IPS-18a (cell line): ENCODE measurements around the gene CAST.

Experiments used
- H3K27ac ChIP-seq: one replicate; pipeline ENCODE4 v1.5.1; 2013; ENCODE audit warnings: low read length
- H3K27me3 ChIP-seq: one replicate; pipeline ENCODE4 v1.6.1; 2013; ENCODE audit warnings: mild to moderate bottlenecking, low read length; ENCODE audit not compliant: control insufficient read depth, insufficient read depth
- H3K36me3 ChIP-seq: one replicate; pipeline ENCODE4 v1.6.1; 2013; ENCODE audit warnings: low read depth, low read length; ENCODE audit not compliant: control insufficient read depth
- H3K4me1 ChIP-seq: one replicate; pipeline ENCODE4 v1.6.1; 2013; ENCODE audit warnings: low read depth, low read length; ENCODE audit not compliant: control insufficient read depth
- H3K4me3 ChIP-seq: one replicate; pipeline ENCODE4 v1.5.1; 2013; ENCODE audit warnings: low read length
- H3K9ac ChIP-seq: one replicate; pipeline ENCODE4 v1.6.1; 2013; ENCODE audit warnings: mild to moderate bottlenecking, low read length, moderate library complexity
- H3K9me3 ChIP-seq: one replicate; pipeline ENCODE4 v1.6.1; 2013; ENCODE audit warnings: low read depth, low read length; ENCODE audit not compliant: control insufficient read depth

Gene CAST

DNA sequence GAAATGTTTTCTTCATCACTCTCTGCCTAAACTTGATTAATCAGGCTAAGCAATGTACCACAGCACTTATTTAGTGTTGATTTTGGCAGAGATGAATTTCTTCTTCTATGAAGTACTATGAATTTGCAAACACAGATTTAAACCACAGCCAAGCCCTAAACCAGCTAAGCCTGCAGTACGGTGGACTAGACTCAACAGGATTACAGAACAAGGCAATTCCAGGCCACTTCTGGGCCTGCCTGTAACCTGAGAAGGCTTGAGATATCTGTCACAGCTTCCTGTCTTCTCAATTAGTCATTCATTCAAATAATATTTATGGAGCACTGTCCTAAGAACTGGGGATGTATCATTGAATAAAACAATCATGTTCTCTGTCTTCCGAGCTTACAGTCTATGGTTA is 32.4 kb upstream of the CAST start:
- H3K36me3 ChIP-seq = no peaks in the 10 kb centered on the region
- H3K9me3 ChIP-seq = no peaks in the 10 kb centered on the region
- no peak overlapping the region for H3K27ac ChIP-seq
- no peaks in the 10 kb centered on the region for H3K27me3 ChIP-seq
- no peaks in the 10 kb centered on the region for H3K4me1 ChIP-seq
- no peak overlapping the region for H3K9ac ChIP-seq
- H3K4me3 ChIP-seq = no peak overlapping the region

DNA sequence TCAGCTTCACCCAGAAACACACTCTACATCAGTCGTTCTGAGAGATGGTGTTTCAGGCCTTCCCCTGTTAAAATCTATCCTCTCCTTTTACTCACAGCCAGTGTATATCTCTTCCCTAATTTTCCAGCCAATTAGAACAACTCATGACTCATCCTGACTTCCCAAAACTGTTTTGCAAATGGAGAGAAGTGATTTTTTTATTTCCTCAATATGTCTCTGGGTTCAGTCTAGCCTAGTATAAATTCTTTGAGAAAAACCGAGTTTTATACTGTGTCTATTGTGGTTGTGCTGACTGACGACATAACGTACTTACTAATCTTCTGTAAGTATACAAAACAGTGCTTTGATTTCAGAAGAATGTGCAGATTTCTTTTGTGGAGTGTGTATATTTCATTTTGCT is 28.4 kb upstream of the CAST start:
- Histone ChIP-seq H3K9me3 (no peaks in the 10 kb centered on the region), H3K4me3 (no peak overlapping the region), H3K36me3 (no peaks in the 10 kb centered on the region), H3K27me3 (no peaks in the 10 kb centered on the region), H3K9ac (no peak overlapping the region), H3K27ac (no peak overlapping the region), H3K4me1 (no peaks in the 10 kb centered on the region)

- H3K4me1 ChIP-seq = no peaks in the 10 kb centered on the region
- H3K9ac ChIP-seq = no peak overlapping the region
- no peak overlapping the region for H3K27ac ChIP-seq
- no peaks in the 10 kb centered on the region for H3K27me3 ChIP-seq
- no peaks in the 10 kb centered on the region for H3K9me3 ChIP-seq
- H3K36me3 ChIP-seq = no peaks in the 10 kb centered on the region
- no peak overlapping the region for H3K4me3 ChIP-seq
These were observed 27.3 kb upstream of the CAST start for GRCh38 chr5:96634881-96635280.

DNA sequence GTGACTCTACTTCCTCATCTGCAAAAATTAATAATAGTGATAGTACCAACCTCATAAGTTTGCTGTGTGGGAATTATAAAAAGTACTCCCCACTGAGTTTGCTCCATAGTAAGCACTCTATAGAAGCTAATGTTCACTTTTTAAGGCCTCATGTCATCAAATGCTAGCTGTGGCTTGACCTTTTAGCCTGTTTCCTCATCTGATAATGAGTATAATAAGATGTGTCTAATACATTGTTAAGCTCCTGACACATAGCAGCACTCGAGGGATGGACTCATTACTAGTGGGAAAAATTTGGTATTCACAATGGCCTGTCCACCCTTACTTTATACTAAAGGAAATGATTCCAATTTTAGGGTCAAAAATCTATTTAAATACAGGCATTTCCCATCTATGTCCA is 26.1 kb upstream of the CAST start:
- H3K9ac ChIP-seq = no peak overlapping the region
- no peaks in the 10 kb centered on the region for H3K36me3 ChIP-seq
- no peak overlapping the region for H3K4me3 ChIP-seq
- H3K27ac ChIP-seq = no peak overlapping the region
- no peaks in the 10 kb centered on the region for H3K27me3 ChIP-seq
- H3K9me3 ChIP-seq = no peaks in the 10 kb centered on the region
- no peaks in the 10 kb centered on the region for H3K4me1 ChIP-seq

DNA sequence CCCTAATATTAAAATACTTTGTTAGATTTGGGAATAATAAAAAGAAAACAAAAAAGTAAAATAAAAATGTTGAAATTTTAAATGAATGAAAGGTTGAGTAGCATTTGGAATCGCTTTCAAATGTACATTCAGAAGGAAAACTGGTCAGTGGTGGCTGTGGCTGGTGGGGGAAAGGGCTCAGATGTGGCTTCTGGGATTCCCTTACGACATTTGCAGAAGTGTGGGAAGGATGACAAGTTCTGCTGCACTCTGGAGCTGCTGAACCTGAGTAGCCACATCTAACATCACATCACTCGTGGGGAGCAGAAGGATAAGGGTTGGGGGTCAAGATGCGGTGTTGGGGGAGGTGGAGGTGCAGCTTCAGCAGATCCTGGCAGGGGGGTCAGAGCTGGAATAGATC is 25.6 kb upstream of the CAST start:
- no peak overlapping the region for H3K27ac ChIP-seq
- H3K9me3 ChIP-seq = no peaks in the 10 kb centered on the region
- H3K36me3 ChIP-seq = no peaks in the 10 kb centered on the region
- H3K4me1 ChIP-seq = no peaks in the 10 kb centered on the region
- H3K27me3 ChIP-seq = no peaks in the 10 kb centered on the region
- H3K9ac ChIP-seq = no peak overlapping the region
- H3K4me3 ChIP-seq = no peak overlapping the region

DNA sequence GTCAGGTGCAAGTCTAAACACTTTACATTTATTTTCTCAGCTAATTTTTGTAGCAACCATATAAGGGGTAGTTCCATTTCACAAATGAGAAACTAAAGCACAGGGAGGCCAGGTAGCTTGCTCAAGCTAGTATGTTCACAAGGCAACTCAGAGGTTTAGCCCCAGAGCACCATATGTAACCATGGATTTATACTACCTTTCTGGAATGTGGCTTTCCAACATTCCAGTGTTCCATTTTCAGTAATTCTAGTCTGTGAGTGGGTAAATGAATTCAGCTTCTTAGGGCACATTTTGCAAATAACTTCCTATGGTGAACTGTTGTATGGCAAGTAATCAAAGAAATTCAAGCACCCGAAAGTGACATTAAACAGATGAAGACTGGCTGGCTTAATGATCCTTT is 25.0 kb upstream of the CAST start:
- H3K4me3 ChIP-seq = no peak overlapping the region
- no peaks in the 10 kb centered on the region for H3K9me3 ChIP-seq
- H3K36me3 ChIP-seq = no peaks in the 10 kb centered on the region
- H3K27ac ChIP-seq = no peak overlapping the region
- H3K4me1 ChIP-seq = no peaks in the 10 kb centered on the region
- no peak overlapping the region for H3K9ac ChIP-seq
- H3K27me3 ChIP-seq = no peaks in the 10 kb centered on the region

DNA sequence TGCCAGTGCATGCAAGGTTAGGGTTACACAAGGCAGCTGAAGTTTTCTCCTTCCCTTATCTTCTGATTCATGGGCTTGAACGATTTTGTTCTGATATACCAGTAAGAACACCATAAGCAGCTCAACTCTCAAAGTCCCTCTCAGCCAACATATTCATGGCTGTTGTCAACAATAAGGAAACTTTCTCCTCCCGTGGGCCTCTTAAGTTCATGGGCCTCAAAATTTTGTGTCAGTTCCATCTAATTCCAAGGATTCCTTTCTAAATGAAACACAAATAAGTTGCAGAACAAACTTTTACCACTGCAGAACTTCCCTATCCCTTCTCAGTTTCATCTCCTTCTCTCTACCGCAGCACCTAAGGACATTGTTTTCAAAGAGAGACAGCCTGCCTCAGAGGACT is 23.6 kb upstream of the CAST start:
- Histone ChIP-seq H3K36me3 (no peaks in the 10 kb centered on the region), H3K4me3 (no peak overlapping the region), H3K4me1 (no peaks in the 10 kb centered on the region)

DNA sequence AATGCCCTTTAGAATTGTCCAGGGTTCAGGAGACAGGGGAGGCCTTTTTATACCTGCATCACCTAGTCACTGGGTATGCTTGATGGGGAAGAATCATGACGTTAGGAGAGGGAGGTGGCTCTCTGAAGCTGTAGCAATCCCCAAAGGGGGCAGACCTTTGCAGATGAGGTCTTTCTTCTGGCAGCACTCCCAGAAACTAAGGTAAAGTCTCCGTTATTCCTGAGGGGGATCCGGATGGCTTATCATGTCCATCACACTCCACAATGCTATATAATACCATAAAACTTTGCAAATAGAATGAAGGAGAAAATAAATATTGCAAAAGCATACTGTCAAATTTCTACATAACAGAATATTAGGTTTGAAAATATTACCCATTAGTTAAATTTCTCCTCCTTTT is 21.5 kb upstream of the CAST start:
- Histone ChIP-seq H3K9me3 (no peaks in the 10 kb centered on the region), H3K27me3 (no peaks in the 10 kb centered on the region), H3K9ac (no peak overlapping the region), H3K4me1 (no peaks in the 10 kb centered on the region), H3K27ac (no peak overlapping the region), H3K36me3 (no peaks in the 10 kb centered on the region), H3K4me3 (no peak overlapping the region)

More for the DNA sequence above, 23.6 kb upstream of the CAST start:
- Histone ChIP-seq H3K9ac (no peak overlapping the region), H3K9me3 (no peaks in the 10 kb centered on the region), H3K27me3 (no peaks in the 10 kb centered on the region), H3K27ac (no peak overlapping the region)

DNA sequence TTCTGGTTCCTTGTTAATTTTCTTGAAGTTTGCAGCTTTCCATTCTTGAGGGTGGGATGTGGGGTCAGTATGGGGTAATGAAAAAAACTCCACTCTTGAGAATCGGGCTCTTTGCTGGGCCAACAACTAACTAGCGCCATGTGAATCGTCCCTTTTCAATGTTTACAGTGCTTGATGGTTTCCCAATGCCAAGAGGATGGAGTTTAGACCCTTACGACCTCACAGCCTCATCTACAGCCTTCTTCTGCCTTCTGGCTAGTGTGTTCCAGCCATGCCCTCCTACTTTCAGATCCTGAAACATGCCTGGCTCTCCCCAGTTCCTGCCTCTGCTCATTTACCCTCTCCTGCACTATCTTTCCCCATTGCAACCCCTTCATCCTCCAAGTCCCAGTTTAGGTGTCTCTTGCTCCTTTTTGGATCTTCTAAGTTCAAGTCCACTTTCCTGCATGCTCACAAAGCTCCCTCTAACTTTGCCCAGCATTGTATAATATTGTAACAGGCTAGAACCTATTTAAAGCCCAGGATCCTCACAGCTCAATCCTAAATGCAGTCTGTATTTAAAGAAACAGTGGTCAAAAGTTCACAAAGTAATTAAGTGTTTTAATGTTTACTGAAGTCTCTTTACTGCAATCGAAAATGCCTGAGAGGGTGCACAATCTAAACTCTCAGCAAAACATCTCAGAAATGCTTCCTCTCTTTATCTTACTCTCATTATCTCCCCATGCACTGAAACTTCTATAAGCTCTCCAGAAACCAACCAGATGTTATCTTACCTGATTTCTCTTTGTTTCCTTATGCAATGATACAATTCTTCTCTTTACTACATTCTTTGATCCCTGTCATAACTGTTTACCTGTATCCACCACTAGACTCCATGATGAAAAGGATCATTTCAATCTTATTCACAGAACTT is 20.6 kb upstream of the CAST start:
- H3K4me1 ChIP-seq = no peaks in the 10 kb centered on the region
- H3K27me3 ChIP-seq = no peaks in the 10 kb centered on the region
- H3K36me3 ChIP-seq = no peaks in the 10 kb centered on the region
- no peak overlapping the region for H3K4me3 ChIP-seq
- no peak overlapping the region for H3K27ac ChIP-seq
- no peak overlapping the region for H3K9ac ChIP-seq
- no peaks in the 10 kb centered on the region for H3K9me3 ChIP-seq

GRCh38 chr5:96642281-96642640 is 19.9 kb upstream of the CAST start:
- no peak overlapping the region for H3K9ac ChIP-seq

GRCh38 chr5:96645091-96645490 is 17.1 kb upstream of the CAST start:
- no peaks in the 10 kb centered on the region for H3K27me3 ChIP-seq
- no peaks in the 10 kb centered on the region for H3K4me1 ChIP-seq
- no peak overlapping the region for H3K4me3 ChIP-seq
- H3K36me3 ChIP-seq = no peaks in the 10 kb centered on the region
- no peaks in the 10 kb centered on the region for H3K9me3 ChIP-seq
- H3K27ac ChIP-seq = no peak overlapping the region
- no peak overlapping the region for H3K9ac ChIP-seq

More at GRCh38 chr5:96642281-96642640, 19.9 kb upstream of the CAST start:
- Histone ChIP-seq H3K27ac (no peak overlapping the region), H3K36me3 (no peaks in the 10 kb centered on the region), H3K4me1 (no peaks in the 10 kb centered on the region), H3K27me3 (no peaks in the 10 kb centered on the region), H3K4me3 (no peak overlapping the region), H3K9me3 (no peaks in the 10 kb centered on the region)

DNA sequence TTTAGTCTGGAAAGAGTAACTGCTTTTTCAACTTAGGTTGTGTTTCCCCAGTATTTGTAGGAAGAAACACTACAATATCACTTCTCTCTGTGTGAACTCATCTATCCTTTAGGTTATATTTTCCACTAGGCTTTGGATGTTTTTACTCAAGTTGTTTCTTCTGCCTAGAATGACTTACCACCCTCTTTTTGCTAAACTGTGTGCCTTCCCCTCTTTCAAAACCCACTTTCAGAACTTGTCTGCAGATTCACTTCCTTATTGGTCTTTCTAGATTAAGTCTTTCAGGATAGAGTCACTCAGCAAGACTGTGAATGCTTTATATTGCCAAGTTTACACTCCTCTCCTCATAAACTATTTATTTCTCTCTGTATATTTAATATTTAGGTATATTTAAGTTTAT is 14.2 kb upstream of the CAST start:
- Histone ChIP-seq H3K4me3 (no peak overlapping the region), H3K27ac (no peak overlapping the region), H3K9ac (no peak overlapping the region), H3K4me1 (peaks cover 2% of the 10 kb centered on the region), H3K36me3 (no peaks in the 10 kb centered on the region), H3K9me3 (no peaks in the 10 kb centered on the region), H3K27me3 (no peaks in the 10 kb centered on the region)
